HUDEP-2 (cell line): ENCODE data around the gene KRTAP9-3.
"Not testable (repeated sequence)": the region's sequence is repeated elsewhere in the genome, so short reads cannot be mapped to it uniquely, and the experiment has no call there.

Source experiments
- DNase-seq, 76 experiments: peaks; one replicate each; lab custom pipeline; 2025; ENCODE audit not compliant: unreplicated experiment in 76 of 76; lab: John Stamatoyannopoulos, UW

Gene KRTAP9-3

GRCh38 chr17:41249637-41250240, 17.5 kb downstream of the KRTAP9-3 start, which contains the start of gene KRTAP9-4:
TSS of gene KRTAP9-4 (plus strand) at chr17:41249687. CDS start at chr17:41249721, 34 bp downstream.
- DNase-seq: not testable (repeated sequence)

GRCh38 chr17:41251261-41251660, 19.0 kb downstream of the KRTAP9-3 start:
- no peak for DNase-seq

- DNase-seq: no peak
Measured at GRCh38 chr17:41254861-41255260, 22.6 kb downstream of the KRTAP9-3 start.

GRCh38 chr17:41255381-41256290, 23.4 kb downstream of the KRTAP9-3 start, which contains the start of gene KRTAP9-9:
TSS of gene KRTAP9-9 (plus strand) at chr17:41255384.
- not testable (repeated sequence) for DNase-seq

GRCh38 chr17:41256291-41256685, 24.0 kb downstream of the KRTAP9-3 start:
- DNase-seq: no peak

GRCh38 chr17:41258406-41258805, 26.2 kb downstream of the KRTAP9-3 start:
- no peak for DNase-seq

GRCh38 chr17:41263212-41263611, 31.0 kb downstream of the KRTAP9-3 start:
- DNase-seq: no peak

GRCh38 chr17:41264599-41264998, 32.4 kb downstream of the KRTAP9-3 start:
- no peak for DNase-seq

GRCh38 chr17:41265078-41265477, 32.8 kb downstream of the KRTAP9-3 start, which contains the start of gene KRTAP9-6:
TSS of gene KRTAP9-6 (plus strand) at chr17:41265378. CDS start at chr17:41265378, 0 bp downstream.
- DNase-seq: no peak

GRCh38 chr17:41267711-41268110, 35.5 kb downstream of the KRTAP9-3 start:
- DNase-seq: no peak

- not testable (repeated sequence) for DNase-seq
Measured at GRCh38 chr17:41271323-41271722, 39.1 kb downstream of the KRTAP9-3 start.

- DNase-seq: no peak
Measured at GRCh38 chr17:41271858-41272257, 39.6 kb downstream of the KRTAP9-3 start.

GRCh38 chr17:41275648-41276190, 43.5 kb downstream of the KRTAP9-3 start, which contains the start of gene KRTAP9-7:
TSS of gene KRTAP9-7 (plus strand) at chr17:41275698. CDS start at chr17:41275698, 0 bp downstream.
- not testable (repeated sequence) for DNase-seq

GRCh38 chr17:41278176-41278955, 46.1 kb downstream of the KRTAP9-3 start:
- DNase-seq: no peak
